Right renal pelvis (tissue), 4 donors: Measurements from ENCODE around the gene CELA3A. TPM values are rescaled to one million over a fixed set of nuclear protein-coding genes. Genes with fewer than 3 reads are reported as not detected.
"Not testable (repeated sequence)": the region's sequence is repeated elsewhere in the genome, so short reads cannot be mapped to it uniquely, and the experiment has no call there.

Source experiments
- DNase-seq, 4 donors: peaks; one replicate each; pipeline ENCODE4 v3.0.0-alpha.2; 2013; ENCODE audit warnings: low read depth in 4 of 4, low spot score in 3 of 4, missing footprints in 1 of 4
- polyA plus RNA-seq, 4 donors: library from polyadenylated mRNA; unstranded; fragments of 120-200 nt; gene quantifications; one replicate each; pipeline ENCODE4 v1.2.1, GENCODE V29; 2013; ENCODE audit not compliant: insufficient read length in 4 of 4

The CELA3A gene
- polyA plus RNA-seq, 4 donors = 0.13 TPM; not detected in 3

DNA sequence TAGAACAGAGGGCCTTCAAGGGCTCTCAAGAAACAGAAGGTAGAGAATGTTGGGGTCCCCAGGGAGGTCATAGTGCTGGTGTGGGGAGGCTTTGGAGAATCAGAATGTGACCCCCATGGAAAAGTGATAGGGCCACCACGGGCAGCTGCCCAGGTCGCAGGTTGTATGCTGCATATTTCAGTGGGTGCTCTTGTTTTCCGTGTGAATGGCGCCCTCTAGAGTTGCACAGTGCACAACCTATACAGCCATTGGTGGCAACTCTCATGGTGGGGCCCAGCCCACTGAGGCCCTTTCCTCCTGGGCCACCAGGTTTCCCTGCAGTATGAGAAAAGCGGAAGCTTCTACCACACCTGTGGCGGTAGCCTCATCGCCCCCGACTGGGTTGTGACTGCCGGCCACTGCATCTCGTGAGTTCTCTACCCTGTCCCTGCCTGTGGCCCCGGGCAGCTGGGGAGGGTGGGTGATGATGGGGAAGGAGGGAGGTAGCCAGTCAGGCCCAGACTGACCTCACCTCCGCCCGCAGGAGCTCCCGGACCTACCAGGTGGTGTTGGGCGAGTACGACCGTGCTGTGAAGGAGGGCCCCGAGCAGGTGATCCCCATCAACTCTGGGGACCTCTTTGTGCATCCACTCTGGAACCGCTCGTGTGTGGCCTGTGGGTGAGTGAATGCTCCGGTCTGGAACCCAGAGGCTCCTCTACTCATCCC, 20.8 kb upstream of the CELA3A start:
- DNase-seq = not testable (repeated sequence)

- DNase-seq = not testable (repeated sequence)
These were observed 20.2 kb upstream of the CELA3A start for GRCh38 chr1:21981253-21981652.

DNA sequence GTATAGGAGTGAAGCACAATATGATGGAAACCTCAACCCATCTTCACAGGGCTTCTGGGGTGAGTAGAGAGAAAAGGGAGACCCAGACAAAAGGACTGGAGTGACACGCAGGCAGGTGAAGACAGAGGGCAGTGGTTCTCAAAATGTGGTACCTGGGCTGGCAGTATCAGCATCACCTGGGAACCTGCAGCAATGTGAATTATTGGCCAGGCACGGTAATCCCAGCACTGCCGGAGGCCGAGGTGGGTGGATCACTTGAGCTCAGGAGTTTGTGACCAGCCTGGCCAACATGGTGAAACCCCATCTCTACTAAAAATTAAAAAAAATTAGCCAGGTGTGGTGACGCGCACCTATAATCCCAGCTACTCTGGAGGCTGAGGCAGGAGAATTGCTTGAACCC, 19.3 kb upstream of the CELA3A start:
- not testable (repeated sequence) for DNase-seq

DNA sequence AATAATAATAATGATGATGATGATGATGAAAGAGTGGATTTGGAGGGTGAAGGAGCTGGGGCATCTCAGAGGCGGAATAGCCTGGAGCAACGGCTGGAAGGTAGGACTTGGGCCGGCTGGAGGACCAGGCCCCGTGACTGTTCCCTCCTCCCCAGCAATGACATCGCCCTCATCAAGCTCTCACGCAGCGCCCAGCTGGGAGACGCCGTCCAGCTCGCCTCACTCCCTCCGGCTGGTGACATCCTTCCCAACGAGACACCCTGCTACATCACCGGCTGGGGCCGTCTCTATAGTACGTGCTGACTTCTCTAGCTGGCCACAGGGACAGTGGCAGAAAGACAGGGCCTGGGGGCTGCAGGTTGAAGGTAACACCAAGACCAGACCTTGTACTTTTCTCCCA, 17.9 kb upstream of the CELA3A start:
- not testable (repeated sequence) for DNase-seq

- DNase-seq = not testable (repeated sequence)
These were observed 15.6 kb upstream of the CELA3A start for GRCh38 chr1:21985893-21986292.

- DNase-seq = not testable (repeated sequence)
These were observed 15.1 kb upstream of the CELA3A start for GRCh38 chr1:21986386-21986785.

- not testable (repeated sequence) for DNase-seq
These were observed 11.6 kb upstream of the CELA3A start for GRCh38 chr1:21989672-21990393.

GRCh38 chr1:21992186-21992585, 9.3 kb upstream of the CELA3A start:
- DNase-seq = not testable (repeated sequence)

GRCh38 chr1:21994716-21995115, 6.7 kb upstream of the CELA3A start:
- not testable (repeated sequence) for DNase-seq

DNA sequence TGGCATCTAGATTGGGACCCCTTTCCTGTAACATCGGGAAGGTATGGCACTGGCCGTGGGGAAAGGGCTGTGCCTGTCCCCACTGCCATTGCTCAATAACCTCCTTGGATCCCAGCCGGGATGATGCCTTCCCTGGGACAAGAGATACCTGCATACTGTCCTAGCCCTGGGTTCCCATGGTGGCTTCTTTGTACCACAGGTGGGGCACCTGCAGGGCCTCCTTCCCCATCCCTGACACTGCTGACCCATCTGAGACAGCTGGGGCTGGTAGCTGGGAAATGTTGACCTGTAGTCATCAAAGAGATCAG, 4.8 kb upstream of the CELA3A start:
- not testable (repeated sequence) for DNase-seq

- not testable (repeated sequence) for DNase-seq
These were observed 3.4 kb upstream of the CELA3A start for GRCh38 chr1:21997891-21998623.

GRCh38 chr1:21998624-21999294, 2.7 kb upstream of the CELA3A start:
- not testable (repeated sequence) for DNase-seq

DNA sequence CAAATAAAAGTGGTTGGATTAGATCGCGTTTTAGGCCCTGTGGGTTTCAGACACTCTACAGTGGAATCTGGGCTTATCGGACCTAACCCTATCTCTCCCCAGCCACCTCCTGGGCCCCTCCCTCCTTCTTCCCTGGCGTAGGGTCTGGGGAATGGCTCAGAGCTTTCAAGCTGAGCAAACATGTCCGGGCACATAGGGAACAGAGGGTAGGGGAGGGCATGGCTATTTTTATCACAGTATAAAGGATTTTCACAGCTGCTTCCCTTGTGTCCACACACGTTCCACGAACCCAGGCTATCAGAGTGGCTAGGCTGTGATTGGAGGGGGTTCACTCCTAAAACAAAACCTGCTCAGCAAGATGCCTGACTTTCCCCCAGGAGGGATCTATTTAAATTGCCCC, 1.8 kb upstream of the CELA3A start:
- not testable (repeated sequence) for DNase-seq

DNA sequence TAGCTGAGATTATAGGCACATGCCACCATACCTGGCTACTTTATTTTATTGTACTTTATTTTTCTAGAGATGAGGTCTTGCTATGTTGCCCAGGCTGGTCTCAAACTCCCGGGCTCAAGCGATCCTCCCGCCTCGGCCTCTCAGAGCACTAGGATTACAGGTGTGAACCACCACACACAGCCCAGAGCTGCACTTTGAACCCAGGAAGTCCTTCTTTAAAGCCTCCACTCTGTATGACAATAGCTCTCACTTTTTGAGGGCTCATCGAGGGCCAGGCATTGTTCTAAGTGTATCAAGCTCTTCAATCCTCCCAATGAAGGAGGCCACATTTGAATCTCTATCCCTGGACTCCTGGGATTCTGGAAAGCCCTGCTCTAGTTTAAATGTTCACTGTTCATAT, 1.0 kb downstream of the CELA3A start:
- DNase-seq = not testable (repeated sequence)

DNA sequence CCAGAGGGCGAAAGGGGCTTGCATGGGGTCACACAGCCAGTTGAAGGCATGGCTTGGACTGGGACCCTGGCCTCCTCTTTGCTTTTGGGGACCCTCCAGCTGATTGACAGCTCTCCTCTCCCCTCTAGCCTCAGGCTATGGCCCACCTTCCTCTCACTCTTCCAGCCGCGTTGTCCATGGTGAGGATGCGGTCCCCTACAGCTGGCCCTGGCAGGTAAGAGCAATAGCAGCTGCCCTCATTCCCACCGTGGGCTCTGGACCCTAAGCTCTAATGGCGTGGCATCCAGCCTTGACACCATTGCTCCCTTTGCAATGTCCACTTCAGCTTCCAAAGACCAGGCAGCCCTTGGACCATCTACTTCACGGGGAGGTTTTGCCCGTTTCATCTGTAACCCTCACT, 1.4 kb downstream of the CELA3A start:
- not testable (repeated sequence) for DNase-seq

- not testable (repeated sequence) for DNase-seq
These were observed 2.5 kb downstream of the CELA3A start for GRCh38 chr1:22003959-22004358.

DNA sequence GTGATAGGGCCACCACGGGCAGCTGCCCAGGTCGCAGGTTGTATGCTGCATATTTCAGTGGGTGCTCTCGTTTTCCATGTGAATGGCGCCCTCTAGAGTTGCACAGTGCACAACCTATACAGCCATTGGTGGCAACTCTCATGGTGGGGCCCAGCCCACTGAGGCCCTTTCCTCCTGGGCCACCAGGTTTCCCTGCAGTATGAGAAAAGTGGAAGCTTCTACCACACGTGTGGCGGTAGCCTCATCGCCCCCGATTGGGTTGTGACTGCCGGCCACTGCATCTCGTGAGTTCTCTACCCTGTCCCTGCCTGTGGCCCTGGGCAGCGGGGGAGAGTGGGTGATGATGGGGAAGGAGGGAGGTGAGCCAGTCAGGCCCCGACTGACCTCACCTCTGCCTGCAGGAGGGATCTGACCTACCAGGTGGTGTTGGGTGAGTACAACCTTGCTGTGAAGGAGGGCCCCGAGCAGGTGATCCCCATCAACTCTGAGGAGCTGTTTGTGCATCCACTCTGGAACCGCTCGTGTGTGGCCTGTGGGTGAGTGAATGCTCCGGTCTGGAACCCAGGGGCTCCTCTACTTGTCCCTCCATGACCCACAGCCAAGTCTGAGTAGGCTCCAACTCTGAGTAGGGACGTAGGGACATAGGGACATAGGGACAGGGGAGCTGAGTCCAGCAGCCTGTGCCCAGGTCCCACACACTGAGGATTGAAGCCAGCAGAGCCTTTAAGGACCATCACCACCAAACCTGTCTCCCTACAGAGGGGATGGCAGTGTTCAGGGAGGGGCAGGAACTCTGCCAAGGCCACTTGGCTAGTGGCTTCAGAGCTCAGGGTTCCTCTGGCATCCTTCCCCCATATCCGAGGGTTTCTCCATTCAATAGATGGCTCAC, 4.0 kb downstream of the CELA3A start:
- not testable (repeated sequence) for DNase-seq

- not testable (repeated sequence) for DNase-seq
These were observed 5.3 kb downstream of the CELA3A start for GRCh38 chr1:22006736-22007135.

- DNase-seq = not testable (repeated sequence)
These were observed 5.8 kb downstream of the CELA3A start for GRCh38 chr1:22007262-22007661.

- DNase-seq = not testable (repeated sequence)
These were observed 8.1 kb downstream of the CELA3A start for GRCh38 chr1:22009566-22009965.
